ENCODE results near the gene PARD6B.

The PARD6B gene

GRCh38 chr20:50731930-50732690, 730 bp downstream of the PARD6B start:
- ATAC-seq (ENCODE audit: insufficient read depth, low read depth): no peak
- Histone ChIP-seq H4K20me1 (ENCODE audit: insufficient read depth, low read length) (no peaks in the 10 kb centered on the region), H3K4me3 (ENCODE audit: low read depth in 1 of 2, low read length in 2 of 2) (peak overlapping the region; percentile 59 to 64; a peak in 3 of 4 replicates), H3K4me2 (ENCODE audit: insufficient read depth, low read length) (peak overlapping the region; percentile 69), H3K9me3 (ENCODE audit: insufficient read depth, low read length, severe bottlenecking) (no peaks in the 10 kb centered on the region), H3K27ac (ENCODE audit: low read length) (peak overlapping the region; percentile 1; the same call in 1 of the 2 replicates), H3K4me1 (ENCODE audit: insufficient read depth, low read length) (peaks cover 20% of the 10 kb centered on the region), H2AFZ (ENCODE audit: low read depth, low read length) (peak overlapping the region; percentile 70), H3K9ac (ENCODE audit: low read depth, low read length) (peak overlapping the region; percentile 70), H3K79me2 (ENCODE audit: insufficient read depth, low read length) (0 out of 2 replicates have a peak, but pooled peaks cover 3% of the 10 kb centered on the region), H3K27me3 (ENCODE audit: insufficient read depth, low read length, poor library complexity) (no peaks in the 10 kb centered on the region), H3K36me3 (ENCODE audit: insufficient read depth, low read length) (no peaks in the 10 kb centered on the region)
- TF ChIP-seq EZH2 (IDR thresholded peaks at IDR 0.05; ENCODE audit: borderline replicate concordance, low read depth, low read length, severe bottlenecking) (no peak), CTCF (IDR thresholded peaks at IDR 0.05; ENCODE audit: borderline replicate concordance, extremely low read depth, low read length, poor library complexity, severe bottlenecking) (no peak)
- DNase-seq: peak; percentile 11

- H3K27me3 ChIP-seq (ENCODE audit: insufficient read depth, low read length, poor library complexity): no peaks in the 10 kb centered on the region
- no peak overlapping the region for H3K9ac ChIP-seq (ENCODE audit: low read depth, low read length)
- H3K9me3 ChIP-seq (ENCODE audit: insufficient read depth, low read length, severe bottlenecking): no peaks in the 10 kb centered on the region
- H3K27ac ChIP-seq (ENCODE audit: low read length): no peak overlapping the region
- no peaks in the 10 kb centered on the region for H3K36me3 ChIP-seq (ENCODE audit: insufficient read depth, low read length)
- H3K4me3 ChIP-seq (ENCODE audit: low read depth in 1 of 2, low read length in 2 of 2): no peak overlapping the region
- H3K4me2 ChIP-seq (ENCODE audit: insufficient read depth, low read length): no peak overlapping the region
- H2AFZ ChIP-seq (ENCODE audit: low read depth, low read length): no peak overlapping the region
- ATAC-seq (ENCODE audit: insufficient read depth, low read depth) (no peak), DNase-seq (no peak)
- H3K79me2 ChIP-seq (ENCODE audit: insufficient read depth, low read length): 0 out of 2 replicates have a peak, but pooled peaks cover 3% of the 10 kb centered on the region
- no peaks in the 10 kb centered on the region for H4K20me1 ChIP-seq (ENCODE audit: insufficient read depth, low read length)
- TF ChIP-seq CTCF (IDR thresholded peaks at IDR 0.05; ENCODE audit: borderline replicate concordance, extremely low read depth, low read length, poor library complexity, severe bottlenecking): no peak
- no peak for TF ChIP-seq EZH2 (IDR thresholded peaks at IDR 0.05; ENCODE audit: borderline replicate concordance, low read depth, low read length, severe bottlenecking)
- H3K4me1 ChIP-seq (ENCODE audit: insufficient read depth, low read length): peaks cover 20% of the 10 kb centered on the region
Measured at GRCh38 chr20:50733644-50734349, 2.4 kb downstream of the PARD6B start.

GRCh38 chr20:50734730-50735679, 3.6 kb downstream of the PARD6B start:
- no peak overlapping the region for H3K4me2 ChIP-seq (ENCODE audit: insufficient read depth, low read length)
- H3K4me3 ChIP-seq (ENCODE audit: low read depth in 1 of 2, low read length in 2 of 2): no peak overlapping the region

More at GRCh38 chr20:50734730-50735679, 3.6 kb downstream of the PARD6B start:
- H3K9me3 ChIP-seq (ENCODE audit: insufficient read depth, low read length, severe bottlenecking): no peaks in the 10 kb centered on the region
- no peak for DNase-seq
- 0 out of 2 replicates have a peak, but pooled peaks cover 3% of the 10 kb centered on the region for H3K79me2 ChIP-seq (ENCODE audit: insufficient read depth, low read length)
- no peak overlapping the region for H3K9ac ChIP-seq (ENCODE audit: low read depth, low read length)
- H2AFZ ChIP-seq (ENCODE audit: low read depth, low read length): no peak overlapping the region
- H3K36me3 ChIP-seq (ENCODE audit: insufficient read depth, low read length): no peaks in the 10 kb centered on the region
- H3K4me1 ChIP-seq (ENCODE audit: insufficient read depth, low read length): peaks cover 20% of the 10 kb centered on the region
- no peaks in the 10 kb centered on the region for H3K27me3 ChIP-seq (ENCODE audit: insufficient read depth, low read length, poor library complexity)
- no peak for ATAC-seq (ENCODE audit: insufficient read depth, low read depth)
- no peak overlapping the region for H3K27ac ChIP-seq (ENCODE audit: low read length)
- no peaks in the 10 kb centered on the region for H4K20me1 ChIP-seq (ENCODE audit: insufficient read depth, low read length)
- TF ChIP-seq EZH2 (IDR thresholded peaks at IDR 0.05; ENCODE audit: borderline replicate concordance, low read depth, low read length, severe bottlenecking): no peak
- no peak for TF ChIP-seq CTCF (IDR thresholded peaks at IDR 0.05; ENCODE audit: borderline replicate concordance, extremely low read depth, low read length, poor library complexity, severe bottlenecking)
